ENCODE data around the gene ARL3.
"Not testable (repeated sequence)": the region's sequence is repeated elsewhere in the genome, so short reads cannot be mapped to it uniquely, and the experiment has no call there.

Gene ARL3

GRCh38 chr10:102720775-102721301, 6.6 kb upstream of the ARL3 start:
- WGBS, 2 donors (ENCODE audit: extremely low coverage in 2 of 2, insufficient read length in 2 of 2, insufficient replicate concordance in 1 of 2), result no CpG with 5 or more reads among the region's 6 CpGs
- peaks cover 0 to 5% of the 10 kb centered on the region in 2 donors for H3K9me3 ChIP-seq (replicated peaks in 1 of 2; ENCODE audit: control insufficient read depth in 2 of 2, insufficient read depth in 1 of 2, low read depth in 1 of 2, low read length in 2 of 2)
- no peak overlapping the region for H3K9ac ChIP-seq (ENCODE audit: low read depth, low read length, poor library complexity)
- H3K36me3 ChIP-seq (replicated peaks in 1 of 2; ENCODE audit: control insufficient read depth in 2 of 2, insufficient read depth in 2 of 2, low read length in 2 of 2), result peaks cover 2 to 63% of the 10 kb centered on the region in 2 donors
- H2BK5ac ChIP-seq (ENCODE audit: low read length), result no peak overlapping the region
- H3K14ac ChIP-seq (ENCODE audit: low read length), result no peak overlapping the region
- no peak overlapping the region for H2BK15ac ChIP-seq (ENCODE audit: low read length)
- H3K23ac ChIP-seq (ENCODE audit: low read depth, low read length, poor library complexity), result no peak overlapping the region
- H4K91ac ChIP-seq (ENCODE audit: low read depth, low read length, poor library complexity), result no peak overlapping the region
- no peak overlapping the region for H2BK12ac ChIP-seq (ENCODE audit: low read length)
- H3K4me2 ChIP-seq (ENCODE audit: insufficient read depth, low read length, poor library complexity, severe bottlenecking), result no peak overlapping the region
- H2AK5ac ChIP-seq (ENCODE audit: low read depth, low read length), result no peak overlapping the region
- no peak overlapping the region for H3K18ac ChIP-seq (ENCODE audit: low read length)
- no peak overlapping the region for H4K8ac ChIP-seq (ENCODE audit: low read depth, low read length)
- H3K4ac ChIP-seq (ENCODE audit: low read length), result no peak overlapping the region
- no peak overlapping the region for H2BK120ac ChIP-seq (ENCODE audit: low read depth, low read length)
- no peak for DNase-seq (ENCODE audit: low spot score)
- H3K27me3 ChIP-seq (ENCODE audit: control insufficient read depth in 3 of 3, insufficient read depth in 3 of 3, low read depth in 1 of 3, low read length in 3 of 3), result no peaks in the 10 kb centered on the region
- H3K4me3 ChIP-seq (ENCODE audit: low read length in 2 of 2), result no peak overlapping the region
- H3K27ac ChIP-seq (replicated peaks; ENCODE audit: low read length), result no peak overlapping the region
- no peaks in the 10 kb centered on the region for H3K79me1 ChIP-seq (ENCODE audit: low read depth, low read length)
- peaks cover 11 to 14% of the 10 kb centered on the region in 2 donors for H3K4me1 ChIP-seq (ENCODE audit: control insufficient read depth in 2 of 2, insufficient read depth in 1 of 2, low read depth in 1 of 2, low read length in 2 of 2)
- no peak overlapping the region for H2AFZ ChIP-seq (ENCODE audit: low read length)

GRCh38 chr10:102720337-102720736, 6.1 kb upstream of the ARL3 start:
- Histone ChIP-seq H4K91ac (ENCODE audit: low read depth, low read length, poor library complexity) (no peak overlapping the region), H3K23ac (ENCODE audit: low read depth, low read length, poor library complexity) (no peak overlapping the region), H3K27me3 (ENCODE audit: control insufficient read depth in 3 of 3, insufficient read depth in 3 of 3, low read depth in 1 of 3, low read length in 3 of 3) (no peaks in the 10 kb centered on the region), H3K36me3 (replicated peaks in 1 of 2; ENCODE audit: control insufficient read depth in 2 of 2, insufficient read depth in 2 of 2, low read length in 2 of 2) (peaks cover 2 to 60% of the 10 kb centered on the region in 2 donors), H3K4me1 (ENCODE audit: control insufficient read depth in 2 of 2, insufficient read depth in 1 of 2, low read depth in 1 of 2, low read length in 2 of 2) (peaks cover 12 to 14% of the 10 kb centered on the region in 2 donors), H3K9ac (ENCODE audit: low read depth, low read length, poor library complexity) (no peak overlapping the region), H3K4ac (ENCODE audit: low read length) (no peak overlapping the region), H2BK120ac (ENCODE audit: low read depth, low read length) (no peak overlapping the region), H2AFZ (ENCODE audit: low read length) (no peak overlapping the region), H3K79me1 (ENCODE audit: low read depth, low read length) (no peaks in the 10 kb centered on the region), H3K14ac (ENCODE audit: low read length) (no peak overlapping the region), H2BK12ac (ENCODE audit: low read length) (no peak overlapping the region), H3K27ac (replicated peaks; ENCODE audit: low read length) (no peak overlapping the region), H4K8ac (ENCODE audit: low read depth, low read length) (no peak overlapping the region), H2BK5ac (ENCODE audit: low read length) (no peak overlapping the region), H3K4me2 (ENCODE audit: insufficient read depth, low read length, poor library complexity, severe bottlenecking) (no peak overlapping the region), H3K9me3 (replicated peaks in 1 of 2; ENCODE audit: control insufficient read depth in 2 of 2, insufficient read depth in 1 of 2, low read depth in 1 of 2, low read length in 2 of 2) (peaks cover 0 to 5% of the 10 kb centered on the region in 2 donors), H2AK5ac (ENCODE audit: low read depth, low read length) (no peak overlapping the region), H3K4me3 (ENCODE audit: low read length in 2 of 2) (no peak overlapping the region), H3K18ac (ENCODE audit: low read length) (no peak overlapping the region), H2BK15ac (ENCODE audit: low read length) (no peak overlapping the region)
- DNase-seq (ENCODE audit: low spot score), result no peak
- no CpG with 5 or more reads among the region's 3 CpGs for WGBS, 2 donors (ENCODE audit: extremely low coverage in 2 of 2, insufficient read length in 2 of 2, insufficient replicate concordance in 1 of 2)

- no peak overlapping the region for H2BK120ac ChIP-seq (ENCODE audit: low read depth, low read length)
- no peak overlapping the region for H3K18ac ChIP-seq (ENCODE audit: low read length)
- H3K27me3 ChIP-seq (ENCODE audit: control insufficient read depth in 3 of 3, insufficient read depth in 3 of 3, low read depth in 1 of 3, low read length in 3 of 3), result no peaks in the 10 kb centered on the region
- H3K27ac ChIP-seq (replicated peaks; ENCODE audit: low read length), result no peak overlapping the region
- H3K4me3 ChIP-seq (ENCODE audit: low read length in 2 of 2), result peak overlapping the region in 1 of 2 donors; percentile 42
- no peak overlapping the region for H3K4me2 ChIP-seq (ENCODE audit: insufficient read depth, low read length, poor library complexity, severe bottlenecking)
- WGBS, 2 donors (ENCODE audit: extremely low coverage in 2 of 2, insufficient read length in 2 of 2, insufficient replicate concordance in 1 of 2), result no CpG with 5 or more reads among the region's 3 CpGs
- H4K8ac ChIP-seq (ENCODE audit: low read depth, low read length), result no peak overlapping the region
- no peak overlapping the region for H3K14ac ChIP-seq (ENCODE audit: low read length)
- no peak overlapping the region for H2BK5ac ChIP-seq (ENCODE audit: low read length)
- no peak overlapping the region for H2AK5ac ChIP-seq (ENCODE audit: low read depth, low read length)
- no peak overlapping the region for H3K9ac ChIP-seq (ENCODE audit: low read depth, low read length, poor library complexity)
- no peak overlapping the region for H3K23ac ChIP-seq (ENCODE audit: low read depth, low read length, poor library complexity)
- H4K91ac ChIP-seq (ENCODE audit: low read depth, low read length, poor library complexity), result no peak overlapping the region
- peaks cover 5% of the 10 kb centered on the region for H3K79me1 ChIP-seq (ENCODE audit: low read depth, low read length)
- peaks cover 14 to 20% of the 10 kb centered on the region in 2 donors for H3K4me1 ChIP-seq (ENCODE audit: control insufficient read depth in 2 of 2, insufficient read depth in 1 of 2, low read depth in 1 of 2, low read length in 2 of 2)
- H3K4ac ChIP-seq (ENCODE audit: low read length), result no peak overlapping the region
- H2BK12ac ChIP-seq (ENCODE audit: low read length), result no peak overlapping the region
- no peaks in the 10 kb centered on the region for H3K9me3 ChIP-seq (replicated peaks in 1 of 2; ENCODE audit: control insufficient read depth in 2 of 2, insufficient read depth in 1 of 2, low read depth in 1 of 2, low read length in 2 of 2)
- peaks cover 0 to 40% of the 10 kb centered on the region in 2 donors for H3K36me3 ChIP-seq (replicated peaks in 1 of 2; ENCODE audit: control insufficient read depth in 2 of 2, insufficient read depth in 2 of 2, low read length in 2 of 2)
- no peak overlapping the region for H2AFZ ChIP-seq (ENCODE audit: low read length)
- H2BK15ac ChIP-seq (ENCODE audit: low read length), result no peak overlapping the region
- DNase-seq (ENCODE audit: low spot score), result no peak
Observed at GRCh38 chr10:102718220-102718619, 4.0 kb upstream of the ARL3 start.

- not testable (repeated sequence) for H3K27me3 ChIP-seq (ENCODE audit: control insufficient read depth in 3 of 3, insufficient read depth in 3 of 3, low read depth in 1 of 3, low read length in 3 of 3); H2BK15ac ChIP-seq (ENCODE audit: low read length); H3K23ac ChIP-seq (ENCODE audit: low read depth, low read length, poor library complexity); H3K4me3 ChIP-seq (ENCODE audit: low read length in 2 of 2); H3K9ac ChIP-seq (ENCODE audit: low read depth, low read length, poor library complexity); H2AK5ac ChIP-seq (ENCODE audit: low read depth, low read length); H4K91ac ChIP-seq (ENCODE audit: low read depth, low read length, poor library complexity); H3K4ac ChIP-seq (ENCODE audit: low read length); H3K18ac ChIP-seq (ENCODE audit: low read length); DNase-seq (ENCODE audit: low spot score); H3K27ac ChIP-seq (replicated peaks; ENCODE audit: low read length); H3K4me2 ChIP-seq (ENCODE audit: insufficient read depth, low read length, poor library complexity, severe bottlenecking); H3K14ac ChIP-seq (ENCODE audit: low read length); H2BK5ac ChIP-seq (ENCODE audit: low read length); H4K8ac ChIP-seq (ENCODE audit: low read depth, low read length); H2AFZ ChIP-seq (ENCODE audit: low read length); H2BK120ac ChIP-seq (ENCODE audit: low read depth, low read length); H3K79me1 ChIP-seq (ENCODE audit: low read depth, low read length); H3K9me3 ChIP-seq (replicated peaks in 1 of 2; ENCODE audit: control insufficient read depth in 2 of 2, insufficient read depth in 1 of 2, low read depth in 1 of 2, low read length in 2 of 2); H2BK12ac ChIP-seq (ENCODE audit: low read length)
- WGBS, 2 donors (ENCODE audit: extremely low coverage in 2 of 2, insufficient read length in 2 of 2, insufficient replicate concordance in 1 of 2), result no CpG with 5 or more reads among the region's 18 CpGs
- H3K36me3 ChIP-seq (replicated peaks in 1 of 2; ENCODE audit: control insufficient read depth in 2 of 2, insufficient read depth in 2 of 2, low read length in 2 of 2), result peaks cover 0 to 40% of the 10 kb centered on the region in 2 donors
- peaks cover 14 to 23% of the 10 kb centered on the region in 2 donors for H3K4me1 ChIP-seq (ENCODE audit: control insufficient read depth in 2 of 2, insufficient read depth in 1 of 2, low read depth in 1 of 2, low read length in 2 of 2)
Observed at GRCh38 chr10:102716900-102717565, 2.8 kb upstream of the ARL3 start.
